Motor neuron (in vitro differentiated cells): ENCODE data around the gene IQGAP2. TPM values are rescaled to one million over a fixed set of nuclear protein-coding genes. Genes with fewer than 3 reads are reported as not detected.
A peak's percentile ranks its signal among the peaks of the same experiment; 100 is the strongest.

Experiments
- ATAC-seq, 8 experiments: fragments of 200-7000 bp; cut with Tn5 transposase; replicated peaks in 6 of 8; 2 replicates each; pipeline ENCODE4 v1.8.0; 2021; ENCODE audit warnings: mild to moderate bottlenecking in 8 of 8, moderate library complexity in 8 of 8
- H3K27ac ChIP-seq, 2 donors: fragments of 250-450 bp; sonication (Bioruptor Pico); 2 replicates each; pipeline ENCODE4 v1.9.0; 2021; ENCODE audit warnings: antibody characterized with exemption in 2 of 2, mild to moderate bottlenecking in 2 of 2, moderate library complexity in 1 of 2
- H3K4me1 ChIP-seq, 2 donors: fragments of 250-450 bp; sonication (Bioruptor Pico); replicated peaks in 1 of 2; 2 replicates each; pipeline ENCODE4 v1.6.1; 2021; ENCODE audit warnings: antibody characterized with exemption in 2 of 2, mild to moderate bottlenecking in 2 of 2, moderate library complexity in 1 of 2
- H3K4me3 ChIP-seq, 5 donors: fragments of 250-450 bp; sonication (Bioruptor Pico); 2 replicates each; pipeline ENCODE4 v1.9.0; 2021; ENCODE audit warnings: antibody characterized with exemption in 5 of 5, mild to moderate bottlenecking in 5 of 5, moderate library complexity in 4 of 5
- WGBS, 10 experiments: fragments of 450-650 bp; shearing (Covaris generic); methylation state at CpG; one replicate each; pipeline ENCODE4 v1.0.0; 2022; 5-methylcytosine and 5-hydroxymethylcytosine counted together
- in situ Hi-C, 9 experiments: fragments of 400-800 bp; cut with MboI; loops; one replicate each; pipeline ENCODE4 v1.15.0; 2021; ENCODE audit warnings: low sequenced_read_pairs in 9 of 9, low pct_unique_long_range_greater_than_20kb in 2 of 9; ENCODE audit not compliant: unreplicated experiment in 9 of 9
- total RNA-seq, 8 experiments: library from RNA; unstranded; fragments of 300-600 nt; gene quantifications; 2 replicates each; pipeline versions ENCODE4 v1.2.3 to v1.2.4, GENCODE V29; 2022

IQGAP2 gene
- total RNA-seq, 8 experiments from 2014 or later: 6.3 to 74.8 (median 14.2) TPM

DNA sequence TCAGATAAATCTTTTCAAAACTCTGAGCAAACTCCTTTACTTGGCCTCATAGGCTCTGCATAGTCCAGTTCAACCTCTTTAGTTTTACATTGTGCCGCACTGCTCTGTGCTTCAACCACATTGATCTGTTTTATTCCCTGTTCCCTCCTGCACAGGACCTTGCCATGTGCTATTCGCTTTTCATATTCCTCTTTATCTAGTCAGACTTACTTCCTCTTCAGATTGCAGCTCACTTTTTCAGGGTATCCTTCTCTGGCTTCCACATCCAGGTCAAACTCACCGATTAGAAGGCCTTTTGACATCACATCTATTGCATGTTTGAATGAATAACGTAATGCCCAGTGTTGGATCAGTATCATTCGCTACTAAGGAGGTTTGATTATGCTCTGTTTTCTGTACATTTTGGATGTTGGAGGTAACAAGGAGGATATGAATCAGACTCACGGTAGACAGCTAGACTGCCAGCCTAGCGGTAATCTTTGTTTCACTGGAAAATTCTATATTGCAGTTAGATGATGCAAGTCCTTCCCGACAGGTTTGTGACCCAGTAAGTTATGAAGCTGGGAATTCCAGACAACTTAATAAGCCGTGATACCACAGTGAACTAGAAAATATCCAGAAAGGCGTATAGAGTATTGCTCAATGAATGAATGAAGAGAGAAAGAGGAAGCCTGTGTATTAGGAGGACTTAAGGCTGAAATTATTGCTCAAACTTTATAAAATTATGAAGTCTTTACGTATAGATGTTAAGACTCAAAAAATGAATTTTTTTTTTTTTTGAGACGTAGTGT, 65.7 kb downstream of the IQGAP2 start:
- H3K4me3 ChIP-seq: no peak overlapping the region
- no peaks in the 10 kb centered on the region for H3K4me1 ChIP-seq
- in situ Hi-C loops: no loop called here
- no peak for ATAC-seq
- H3K27ac ChIP-seq: no peak overlapping the region
- WGBS, 10 experiments: 52 to 97% (median 93%) methylated on average over 4 to 12 of the region's 12 CpGs

DNA sequence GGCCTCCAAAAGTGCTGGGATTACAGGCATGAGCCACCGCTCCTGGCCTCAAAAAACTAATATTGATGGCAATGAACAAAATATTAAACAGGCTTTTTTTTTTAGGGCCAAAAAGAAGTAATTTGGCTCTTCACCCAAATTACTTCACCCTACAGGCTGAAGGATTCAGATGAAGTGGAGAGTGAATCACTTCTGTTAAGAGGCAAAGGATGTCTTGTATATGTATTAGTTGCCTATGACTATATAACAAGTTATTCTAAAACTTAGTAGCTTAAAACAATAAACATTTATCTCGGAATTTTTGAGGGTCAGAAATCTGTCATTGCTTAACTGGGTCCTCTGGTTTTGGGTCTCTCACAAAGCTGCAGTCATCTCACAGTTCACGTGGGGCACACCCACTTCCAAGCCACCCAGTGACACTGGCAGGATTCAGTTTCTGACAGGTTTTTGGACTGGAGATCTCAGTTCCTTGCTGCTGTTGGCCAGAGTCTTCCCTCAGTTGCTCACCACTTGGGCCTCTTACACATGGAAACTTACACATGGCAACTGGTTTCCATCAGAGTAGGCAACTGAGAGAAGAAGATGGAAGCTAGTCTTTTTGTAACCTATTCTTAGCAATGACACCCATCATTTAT, 66.7 kb downstream of the IQGAP2 start:
- Histone ChIP-seq H3K4me3 (no peak overlapping the region), H3K27ac (no peak overlapping the region), H3K4me1 (no peaks in the 10 kb centered on the region)
- WGBS, 10 experiments: 0 to 100% (median 95%) methylated on average over 1 to 3 of the region's 3 CpGs; no CpG with 5 or more reads in 1 of the 10 experiments
- in situ Hi-C loops: no loop called here
- no peak for ATAC-seq

- ATAC-seq: no peak
- whole genome bisulfite sequencing, 10 experiments: 47 to 100% (median 93%) methylated on average over 1 to 3 of the region's 3 CpGs
- Histone ChIP-seq H3K4me3 (no peak overlapping the region), H3K27ac (no peak overlapping the region), H3K4me1 (no peaks in the 10 kb centered on the region)
- in situ Hi-C loops: no loop called here
Measured at GRCh38 chr5:76470976-76471375, 67.9 kb downstream of the IQGAP2 start.

GRCh38 chr5:76471406-76471805, 68.3 kb downstream of the IQGAP2 start:
- no peak for ATAC-seq
- H3K4me3 ChIP-seq: no peak overlapping the region
- no peaks in the 10 kb centered on the region for H3K4me1 ChIP-seq
- in situ Hi-C loops: no loop called here
- 0 to 100% (median 78%) methylated on average over 1 of the region's 1 CpG; no CpG with 5 or more reads in 2 of the 10 experiments for WGBS, 10 experiments
- no peak overlapping the region for H3K27ac ChIP-seq

- ATAC-seq: peak in 1 of 8 experiments; percentile 13
Measured at GRCh38 chr5:76471987-76472334, 68.9 kb downstream of the IQGAP2 start.

GRCh38 chr5:76472335-76473008, 69.4 kb downstream of the IQGAP2 start:
- 20 to 100% (median 84%) methylated on average over 1 to 6 of the region's 7 CpGs; no CpG with 5 or more reads in 2 of the 10 experiments for WGBS, 10 experiments
- no peak overlapping the region for H3K27ac ChIP-seq
- in situ Hi-C loops: no loop called here
- H3K4me1 ChIP-seq: no peaks in the 10 kb centered on the region
- peak in 1 of 8 experiments; percentile 26 for ATAC-seq
- no peak overlapping the region for H3K4me3 ChIP-seq

More at GRCh38 chr5:76471987-76472334, 68.9 kb downstream of the IQGAP2 start:
- Histone ChIP-seq H3K27ac (no peak overlapping the region), H3K4me1 (no peaks in the 10 kb centered on the region), H3K4me3 (no peak overlapping the region)
- in situ Hi-C loops: no loop called here
- 20 to 100% (median 83%) methylated on average over 1 to 4 of the region's 6 CpGs; no CpG with 5 or more reads in 5 of the 10 experiments for WGBS, 10 experiments

- Histone ChIP-seq H3K27ac (no peak overlapping the region), H3K4me1 (no peaks in the 10 kb centered on the region), H3K4me3 (no peak overlapping the region)
- WGBS, 10 experiments: 35 to 100% (median 100%) methylated on average over 1 to 2 of the region's 2 CpGs; no CpG with 5 or more reads in 3 of the 10 experiments
- ATAC-seq: no peak
- in situ Hi-C loops: no loop called here
Measured at GRCh38 chr5:76473009-76473336, 69.9 kb downstream of the IQGAP2 start.

GRCh38 chr5:76473661-76474060, 70.6 kb downstream of the IQGAP2 start:
- in situ Hi-C loops: no loop called here
- no peaks in the 10 kb centered on the region for H3K4me1 ChIP-seq
- 32 to 100% (median 96%) methylated on average over 1 to 3 of the region's 3 CpGs; no CpG with 5 or more reads in 3 of the 10 experiments for WGBS, 10 experiments
- ATAC-seq: no peak
- no peak overlapping the region for H3K4me3 ChIP-seq
- no peak overlapping the region for H3K27ac ChIP-seq

- WGBS, 10 experiments: 0 to 100% (median 50%) methylated on average over 1 to 2 of the region's 2 CpGs; no CpG with 5 or more reads in 1 of the 10 experiments
- no peak overlapping the region for H3K27ac ChIP-seq
- ATAC-seq: no peak
- in situ Hi-C loops: no loop called here
- peaks cover 0 to under 1% of the 10 kb centered on the region in 2 donors for H3K4me1 ChIP-seq
- H3K4me3 ChIP-seq: no peak overlapping the region
Measured at GRCh38 chr5:76474377-76474776, 71.3 kb downstream of the IQGAP2 start.

- in situ Hi-C loops: no loop called here
- Histone ChIP-seq H3K4me1 (peaks cover 8 to 11% of the 10 kb centered on the region in 2 donors), H3K27ac (no peak overlapping the region), H3K4me3 (no peak overlapping the region)
- ATAC-seq: no peak
- WGBS, 10 experiments: 54 to 100% (median 97%) methylated on average over 1 to 3 of the region's 3 CpGs; no CpG with 5 or more reads in 2 of the 10 experiments
Measured at GRCh38 chr5:76475385-76475784, 72.3 kb downstream of the IQGAP2 start.

DNA sequence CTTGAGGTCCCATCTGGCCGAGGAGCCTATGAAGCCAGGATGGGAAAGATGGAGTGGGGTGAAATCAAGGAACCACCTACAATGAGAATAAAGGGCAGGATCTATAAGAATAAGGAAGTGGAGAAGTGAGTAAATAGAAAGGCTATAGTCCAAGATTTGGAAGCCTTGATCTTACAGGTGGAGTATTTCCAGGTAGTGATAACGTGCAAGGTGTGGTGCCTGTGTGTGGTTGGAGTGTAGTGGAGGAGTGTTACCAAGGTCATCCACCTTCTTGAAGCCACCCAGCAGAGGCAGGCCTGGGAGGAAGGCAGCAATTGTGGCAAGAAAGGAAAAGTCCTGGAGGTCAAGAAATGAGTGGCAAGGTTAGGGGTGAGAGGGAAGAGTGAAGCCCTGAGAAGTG, 72.9 kb downstream of the IQGAP2 start:
- no peak overlapping the region for H3K27ac ChIP-seq
- WGBS, 10 experiments: 0 to 100% (median 80%) methylated on average over 1 to 2 of the region's 2 CpGs; no CpG with 5 or more reads in 1 of the 10 experiments
- in situ Hi-C loops: no loop called here
- no peak overlapping the region for H3K4me3 ChIP-seq
- H3K4me1 ChIP-seq: peaks cover 8 to 12% of the 10 kb centered on the region in 2 donors
- ATAC-seq: no peak

DNA sequence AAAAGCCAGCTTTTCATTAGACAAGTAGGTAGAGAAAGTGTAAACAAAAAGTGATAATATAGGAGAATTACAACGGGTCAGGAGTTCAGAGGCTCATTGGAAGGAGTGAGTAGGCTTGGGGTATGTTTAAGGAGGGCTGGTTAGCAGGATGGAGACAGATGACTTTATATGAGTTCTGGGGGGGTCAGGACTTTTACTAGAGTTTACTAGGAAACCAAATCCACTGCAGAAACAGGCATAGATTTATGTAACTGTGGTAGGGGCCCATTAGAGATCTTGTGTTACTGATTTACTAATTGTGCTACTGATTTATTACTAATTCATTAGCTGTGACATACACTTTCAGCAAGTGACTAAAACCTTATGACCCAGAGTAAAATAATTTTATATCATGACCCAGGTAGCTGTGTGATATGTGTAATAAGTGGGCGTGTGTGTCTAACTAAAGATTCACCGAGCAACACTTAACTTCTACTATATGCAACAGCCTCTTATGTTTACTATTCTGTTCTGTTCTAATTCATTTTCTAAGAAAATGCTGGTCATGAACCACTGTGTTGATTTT, 73.5 kb downstream of the IQGAP2 start:
- WGBS, 10 experiments: 0 to 100% (median 75%) methylated on average over 1 to 3 of the region's 3 CpGs; no CpG with 5 or more reads in 1 of the 10 experiments
- no peak for ATAC-seq
- Histone ChIP-seq H3K4me3 (no peak overlapping the region), H3K27ac (no peak overlapping the region), H3K4me1 (peaks cover 8 to 12% of the 10 kb centered on the region in 2 donors)
- in situ Hi-C loops: no loop called here

GRCh38 chr5:76477061-76477460, 74.0 kb downstream of the IQGAP2 start:
- H3K4me1 ChIP-seq: peaks cover 8 to 12% of the 10 kb centered on the region in 2 donors
- no peak for ATAC-seq
- H3K27ac ChIP-seq: no peak overlapping the region
- WGBS, 10 experiments: 56 to 100% (median 80%) methylated on average over 1 to 2 of the region's 2 CpGs; no CpG with 5 or more reads in 3 of the 10 experiments
- in situ Hi-C loops: no loop called here
- no peak overlapping the region for H3K4me3 ChIP-seq
